Activated T-helper 1 cell treated with Interleukin-2 at 50 U/mL for 16 hours (primary cell): ENCODE results near the gene KANSL1.
A peak's percentile ranks its signal among the peaks of the same experiment; 100 is the strongest.
"Not testable (repeated sequence)": the region's sequence is repeated elsewhere in the genome, so short reads cannot be mapped to it uniquely, and the experiment has no call there.

Experiments
- DNase-seq: peaks from one replicate; pipeline ENCODE4 v3.0.0-alpha.2; 2020; ENCODE audit warnings: low read depth

The KANSL1 gene, protein sequence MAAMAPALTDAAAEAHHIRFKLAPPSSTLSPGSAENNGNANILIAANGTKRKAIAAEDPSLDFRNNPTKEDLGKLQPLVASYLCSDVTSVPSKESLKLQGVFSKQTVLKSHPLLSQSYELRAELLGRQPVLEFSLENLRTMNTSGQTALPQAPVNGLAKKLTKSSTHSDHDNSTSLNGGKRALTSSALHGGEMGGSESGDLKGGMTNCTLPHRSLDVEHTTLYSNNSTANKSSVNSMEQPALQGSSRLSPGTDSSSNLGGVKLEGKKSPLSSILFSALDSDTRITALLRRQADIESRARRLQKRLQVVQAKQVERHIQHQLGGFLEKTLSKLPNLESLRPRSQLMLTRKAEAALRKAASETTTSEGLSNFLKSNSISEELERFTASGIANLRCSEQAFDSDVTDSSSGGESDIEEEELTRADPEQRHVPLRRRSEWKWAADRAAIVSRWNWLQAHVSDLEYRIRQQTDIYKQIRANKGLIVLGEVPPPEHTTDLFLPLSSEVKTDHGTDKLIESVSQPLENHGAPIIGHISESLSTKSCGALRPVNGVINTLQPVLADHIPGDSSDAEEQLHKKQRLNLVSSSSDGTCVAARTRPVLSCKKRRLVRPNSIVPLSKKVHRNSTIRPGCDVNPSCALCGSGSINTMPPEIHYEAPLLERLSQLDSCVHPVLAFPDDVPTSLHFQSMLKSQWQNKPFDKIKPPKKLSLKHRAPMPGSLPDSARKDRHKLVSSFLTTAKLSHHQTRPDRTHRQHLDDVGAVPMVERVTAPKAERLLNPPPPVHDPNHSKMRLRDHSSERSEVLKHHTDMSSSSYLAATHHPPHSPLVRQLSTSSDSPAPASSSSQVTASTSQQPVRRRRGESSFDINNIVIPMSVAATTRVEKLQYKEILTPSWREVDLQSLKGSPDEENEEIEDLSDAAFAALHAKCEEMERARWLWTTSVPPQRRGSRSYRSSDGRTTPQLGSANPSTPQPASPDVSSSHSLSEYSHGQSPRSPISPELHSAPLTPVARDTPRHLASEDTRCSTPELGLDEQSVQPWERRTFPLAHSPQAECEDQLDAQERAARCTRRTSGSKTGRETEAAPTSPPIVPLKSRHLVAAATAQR (N-terminal part only)

DNA sequence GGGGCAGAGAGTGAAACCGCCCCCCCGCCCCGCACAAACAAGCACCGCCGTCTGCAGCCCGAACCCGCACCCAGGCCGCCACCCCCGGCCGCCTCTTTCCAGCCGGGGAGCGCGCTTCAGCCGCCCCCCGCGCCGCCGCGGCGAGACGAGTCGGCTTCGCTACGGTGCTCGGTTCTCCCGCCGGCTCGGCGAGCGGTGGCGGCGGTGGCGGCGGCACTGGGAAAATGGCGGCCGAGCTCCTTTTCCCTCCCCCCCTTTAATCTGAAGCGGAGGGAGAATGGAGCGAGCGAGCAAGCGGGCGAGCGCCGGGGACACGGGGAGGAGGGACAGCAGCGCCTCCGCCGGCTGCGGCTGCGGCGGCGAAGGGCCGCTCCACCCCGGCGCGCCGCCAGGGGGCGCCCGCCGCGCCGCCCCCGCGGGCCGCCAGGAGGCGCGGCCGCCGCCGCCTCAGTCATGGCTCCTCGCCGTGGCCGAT is at the start of gene KANSL1:
TSS of gene KANSL1 (minus strand) at position 279 of the 475 bp plus-strand sequence. CDS start 21,286 bp downstream, outside the sequence.
- peak; percentile 81 for DNase-seq

- not testable (repeated sequence) for DNase-seq
Measured at GRCh38 chr17:46231359-46231758, 38.1 kb upstream of the KANSL1 start.

DNA sequence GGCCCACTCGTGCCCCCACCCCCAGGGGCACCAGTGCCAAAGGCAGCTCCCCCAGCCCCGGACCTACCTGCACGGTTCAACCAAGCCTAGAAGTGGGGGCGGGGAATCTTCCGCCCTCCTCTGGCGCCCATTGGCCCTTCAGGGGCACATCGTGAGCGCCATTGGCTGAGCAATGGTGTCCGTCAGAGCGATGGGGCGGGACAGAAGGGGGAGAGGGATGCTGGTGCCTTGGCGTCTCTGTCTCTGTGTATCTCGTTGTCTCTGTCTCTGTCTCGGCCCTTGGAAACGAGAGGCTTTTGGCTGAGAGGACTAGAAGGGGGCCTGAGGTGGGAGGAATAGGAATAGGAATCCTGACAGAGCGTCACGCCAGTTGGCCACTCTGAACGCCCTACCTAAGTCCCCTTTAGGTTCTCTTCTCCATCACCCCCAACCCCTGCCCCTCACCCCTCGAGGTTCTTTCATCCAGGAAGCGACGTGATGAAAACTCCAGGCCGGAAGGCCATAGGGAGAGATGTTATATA is 32.1 kb upstream of the KANSL1 start:
- DNase-seq = peak; percentile 79

- not testable (repeated sequence) for DNase-seq
Measured at GRCh38 chr17:46224864-46225263, 31.6 kb upstream of the KANSL1 start.

DNA sequence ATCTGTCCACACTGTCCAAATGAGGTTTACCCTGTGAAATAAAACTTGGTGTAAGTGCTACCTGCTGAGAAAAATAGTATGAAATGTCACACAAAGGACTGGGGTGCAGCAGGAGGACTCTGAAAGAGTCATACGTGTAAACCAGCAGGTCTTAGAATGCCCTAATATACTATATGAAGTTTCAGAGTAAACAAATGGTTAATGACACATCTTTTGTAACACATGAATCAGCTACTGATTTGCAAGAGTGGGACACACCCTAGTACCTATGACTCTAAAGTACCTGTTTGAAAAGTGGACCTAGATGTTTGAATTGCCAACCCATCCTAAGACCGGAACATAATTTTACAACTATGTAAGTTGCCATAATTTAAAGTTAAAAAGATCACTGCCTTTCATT is 29.8 kb upstream of the KANSL1 start:
- DNase-seq = not testable (repeated sequence)

DNA sequence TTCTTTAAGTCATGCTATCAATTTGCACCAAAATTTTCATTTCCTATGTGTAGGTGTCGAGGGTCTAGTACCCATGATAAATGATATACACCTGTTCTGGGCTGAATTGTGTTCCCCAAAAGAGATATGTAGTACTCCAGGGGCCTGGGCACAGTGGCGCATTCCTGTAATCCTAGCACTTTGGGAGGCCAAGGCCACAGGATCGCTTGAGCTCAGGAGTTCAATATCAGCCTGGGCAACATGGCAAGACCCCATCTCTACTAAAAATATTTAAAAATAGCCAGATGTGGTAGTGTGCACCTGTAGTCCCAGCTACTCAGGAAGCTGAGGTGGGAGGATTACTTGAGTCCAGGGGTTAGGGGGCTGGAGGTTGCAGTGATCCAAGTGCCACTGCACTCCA is 23.5 kb upstream of the KANSL1 start:
- no peak for DNase-seq

DNA sequence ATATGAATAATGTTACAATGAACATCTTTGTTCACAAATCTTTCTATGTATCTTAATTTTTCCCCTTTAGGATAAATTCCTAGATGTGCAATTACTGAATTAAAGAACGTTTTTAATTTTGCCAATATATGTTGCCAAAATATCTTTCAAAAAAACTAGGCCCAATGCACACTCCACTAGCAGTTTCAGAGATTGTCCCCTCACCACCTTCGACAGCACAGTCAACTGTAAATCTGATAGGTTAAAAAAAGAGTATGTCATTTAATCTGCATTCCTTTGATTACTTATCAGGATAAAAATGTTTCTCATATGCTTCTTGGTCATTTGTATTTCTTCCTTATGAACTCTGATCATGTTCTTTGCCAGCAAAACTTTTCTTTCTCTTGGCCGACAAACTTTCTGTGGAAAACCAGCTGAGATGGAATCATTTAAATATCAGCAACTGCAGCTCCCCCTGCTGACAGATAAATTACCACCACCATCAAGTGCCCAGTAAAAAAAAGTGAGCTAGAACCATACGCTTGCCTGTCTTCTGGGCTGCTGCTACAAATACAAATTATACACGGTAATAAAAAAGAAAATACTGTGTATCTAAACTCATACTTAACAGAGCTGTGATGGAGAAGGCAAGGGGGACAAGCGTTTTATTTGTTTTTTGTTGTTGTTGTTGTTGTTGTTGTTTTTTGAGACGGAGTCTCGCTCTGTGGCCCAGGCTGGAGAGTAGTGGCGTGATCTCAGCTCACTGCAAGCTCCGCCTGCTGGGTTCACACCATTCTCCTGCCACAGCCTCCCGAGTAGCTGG is 19.6 kb upstream of the KANSL1 start:
- DNase-seq = peak; percentile 19

DNA sequence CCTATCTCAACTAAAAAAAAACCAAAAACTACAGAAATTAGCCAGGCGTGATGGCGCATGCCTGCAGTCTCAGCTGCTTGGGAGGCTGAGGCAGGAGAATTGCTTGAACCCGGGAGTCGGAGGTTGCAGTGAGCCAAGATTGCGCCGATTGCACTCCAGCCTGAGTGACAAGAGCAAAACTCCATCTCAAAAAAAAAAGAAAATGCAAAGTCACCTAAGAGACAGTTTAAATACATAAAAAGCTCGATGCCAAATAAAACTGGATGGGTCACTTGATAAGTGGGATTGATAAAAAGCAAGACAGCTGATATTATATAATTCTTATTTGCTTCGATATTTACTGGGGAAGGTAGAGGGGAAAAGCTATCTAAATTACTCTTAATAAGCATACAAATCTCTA is 15.8 kb upstream of the KANSL1 start:
- no peak for DNase-seq

- no peak for DNase-seq
Measured at GRCh38 chr17:46205975-46206374, 12.7 kb upstream of the KANSL1 start.

DNA sequence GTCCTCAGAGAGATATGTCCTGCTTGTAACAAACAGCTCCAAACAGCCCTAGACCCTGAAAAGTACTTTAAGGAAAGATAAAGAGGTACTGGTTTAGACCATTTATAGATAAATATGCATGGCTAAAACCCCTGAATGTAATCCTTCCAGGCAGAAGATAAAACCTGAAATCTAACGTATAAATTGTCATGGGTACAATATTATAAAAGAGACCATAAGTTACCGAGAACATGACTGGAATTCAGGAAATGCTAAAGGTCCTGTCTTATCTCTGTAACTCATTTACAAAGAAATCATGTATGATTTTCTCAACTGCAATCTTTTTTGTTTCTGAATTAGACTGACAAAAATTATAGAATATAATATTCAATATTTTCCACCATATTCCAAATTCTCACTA is 9.2 kb upstream of the KANSL1 start:
- no peak for DNase-seq

DNA sequence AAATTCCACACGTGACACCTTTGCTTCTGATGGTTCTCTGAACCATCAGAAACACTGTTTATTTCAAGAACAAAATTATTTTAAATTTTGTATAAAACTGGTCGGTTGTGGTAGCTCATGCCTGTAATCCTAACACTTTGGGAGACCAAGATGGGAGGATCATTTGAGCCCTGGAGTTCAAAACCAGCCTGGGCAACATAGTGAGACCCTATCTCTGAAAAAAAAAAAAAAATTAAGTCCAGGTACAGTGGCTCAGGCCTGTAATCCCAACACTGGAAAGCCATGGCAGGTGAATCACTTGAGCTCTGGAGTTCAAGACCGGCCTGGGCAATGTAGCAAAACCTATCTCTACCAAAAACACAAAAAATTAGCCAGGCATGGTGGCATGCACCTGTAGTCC is 8.3 kb upstream of the KANSL1 start:
- DNase-seq = no peak

GRCh38 chr17:46200197-46200596 is 7.0 kb upstream of the KANSL1 start:
- no peak for DNase-seq

- no peak for DNase-seq
Measured at GRCh38 chr17:46199379-46199778, 6.2 kb upstream of the KANSL1 start.

- DNase-seq = no peak
Measured at GRCh38 chr17:46198233-46198632, 5.0 kb upstream of the KANSL1 start.

DNA sequence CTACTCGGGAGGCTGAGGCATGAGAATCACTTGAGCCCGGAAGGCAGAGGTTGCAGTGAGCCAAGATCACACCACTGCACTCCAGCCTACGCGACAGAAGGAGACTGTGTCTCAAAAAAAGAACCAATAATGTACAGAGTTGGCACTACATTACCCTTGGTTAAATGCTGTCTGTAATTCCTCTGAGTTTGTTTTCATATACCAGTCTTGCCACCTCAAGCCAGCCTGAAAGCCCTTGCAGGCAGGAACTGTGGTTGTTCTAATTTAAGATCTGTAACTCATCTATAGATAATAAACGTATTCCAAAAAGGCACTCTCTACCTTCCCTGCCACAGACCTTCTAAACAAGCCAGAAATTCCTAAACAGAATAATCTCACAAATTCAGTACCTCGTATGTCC is 4.3 kb upstream of the KANSL1 start:
- DNase-seq = no peak

- DNase-seq = no peak
Measured at GRCh38 chr17:46195939-46196716, 2.9 kb upstream of the KANSL1 start.

- no peak for DNase-seq
Measured at GRCh38 chr17:46195217-46195855, 2.1 kb upstream of the KANSL1 start.

DNA sequence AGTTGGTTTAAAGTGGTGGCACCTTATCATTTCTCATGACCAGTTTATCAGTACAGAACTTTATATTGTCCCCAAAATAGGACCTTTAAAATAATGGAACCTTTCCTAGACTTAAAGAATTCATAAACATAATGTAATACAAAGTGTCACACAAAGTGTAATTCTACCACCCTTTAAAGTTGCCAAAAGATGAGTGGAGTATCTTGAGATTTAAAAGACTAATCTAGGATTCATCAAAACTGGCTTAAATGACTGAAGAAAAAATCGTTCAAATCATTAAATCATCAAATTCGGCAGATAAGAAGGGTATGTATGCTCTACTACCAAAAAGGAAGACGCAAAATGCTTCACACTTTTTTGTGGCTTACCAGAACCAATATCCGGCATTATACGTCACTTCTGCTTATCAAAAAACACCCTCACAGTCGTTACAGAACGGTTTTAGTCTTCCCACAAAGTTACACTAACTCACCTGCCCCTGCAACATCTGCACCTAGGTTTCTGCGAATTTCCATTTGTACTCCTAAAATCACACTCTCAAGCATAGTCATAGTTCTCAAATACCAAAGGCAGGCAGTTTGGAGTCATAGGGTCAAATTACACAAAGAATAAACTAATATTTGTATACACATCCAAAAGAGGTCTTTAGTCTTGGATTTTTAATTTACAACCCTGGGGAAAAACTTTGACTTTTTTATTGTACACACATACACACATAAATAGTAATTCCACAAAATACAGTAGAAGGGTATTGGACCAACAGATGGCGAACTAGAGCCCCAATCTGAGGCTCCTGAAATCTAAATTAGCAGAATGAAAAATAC is 1.4 kb upstream of the KANSL1 start:
- DNase-seq = peak; percentile 22
